ENCODE results near the gene PAK3.

DNA sequence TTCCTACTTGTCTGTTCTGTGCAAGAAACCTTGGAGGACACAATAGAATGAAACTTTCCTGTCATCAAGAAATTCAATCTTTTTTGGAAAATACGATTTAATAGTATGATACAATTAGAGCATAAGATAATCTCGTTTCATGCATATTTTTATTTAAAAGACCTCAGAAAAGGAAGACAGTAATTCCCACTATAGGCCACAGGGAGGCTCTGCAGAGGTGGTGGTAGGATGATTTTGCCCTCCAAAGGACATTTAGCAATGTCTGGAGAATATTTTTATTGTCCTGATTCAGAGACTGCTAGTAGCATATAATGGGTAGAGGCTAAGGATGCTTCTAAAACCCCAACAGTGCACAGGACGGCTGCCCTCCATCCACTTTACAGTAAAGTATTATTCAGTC is 68.7 kb downstream of the PAK3 start:
- no peak for TF ChIP-seq CTCF (IDR thresholded peaks at IDR 0.05)
- TF ChIP-seq POLR2A (IDR thresholded peaks at IDR 0.05), result no peak

Data from stomach (tissue), 4 donors.